HCT116 (cell line): Measurements from ENCODE around the gene ERBB4.

Experiments
- ATF3 ChIP-seq: IDR thresholded peaks from 2 replicates; pipeline ENCODE4 v1.6.1; 2012
- CTCF ChIP-seq, 3 experiments: fragments of 200-600 bp in 1 of 3; sonication (generic) in 1 of 3; IDR thresholded peaks in 2 of 3; conservative IDR thresholded peaks in 1 of 3; 2 replicates each; pipeline ENCODE4 v1.5.1; 2012 to 2017; ENCODE audit warnings: low read depth in 2 of 3, low read length in 2 of 3, antibody characterized with exemption in 1 of 3, borderline replicate concordance in 1 of 3, control low read depth in 1 of 3, mild to moderate bottlenecking in 1 of 3, mixed read lengths in 1 of 3, mixed run types in 1 of 3, moderate library complexity in 1 of 3; ENCODE audit not compliant: insufficient read depth in 1 of 3
- ELF1 ChIP-seq: IDR thresholded peaks from 2 replicates; pipeline ENCODE4 v1.6.1; 2012; ENCODE audit warnings: low read depth, borderline replicate concordance
- EZH2 ChIP-seq: fragments of 200-600 bp; sonication (generic); IDR thresholded peaks from 2 replicates; pipeline ENCODE4 v1.6.1; 2017; ENCODE audit warnings: antibody characterized with exemption, mixed run types
- JUND ChIP-seq: IDR thresholded peaks from 2 replicates; pipeline ENCODE4 v1.6.1; 2012
- MAX ChIP-seq: IDR thresholded peaks from 2 replicates; pipeline ENCODE4 v1.6.1; 2012
- POLR2A ChIP-seq: IDR thresholded peaks from 2 replicates; pipeline ENCODE4 v1.7.0; 2011; ENCODE audit warnings: borderline replicate concordance; ENCODE audit not compliant: insufficient read depth, insufficient read length; ENCODE audit errors: extremely low read depth
- POLR2AphosphoS5 ChIP-seq: IDR thresholded peaks from 2 replicates; pipeline ENCODE4 v1.6.1; 2011; ENCODE audit warnings: mild to moderate bottlenecking, low read depth, low read length, moderate library complexity
- RAD21 ChIP-seq: IDR thresholded peaks from 2 replicates; pipeline ENCODE4 v1.6.1; 2012; ENCODE audit warnings: low read depth, mild to moderate bottlenecking
- REST ChIP-seq: IDR thresholded peaks from 2 replicates; pipeline ENCODE4 v1.6.1; 2012; ENCODE audit warnings: low read depth
- ZBTB33 ChIP-seq: IDR thresholded peaks from 2 replicates; pipeline ENCODE4 v1.6.1; 2011; ENCODE audit warnings: mild to moderate bottlenecking, low read length, moderate library complexity; ENCODE audit not compliant: insufficient replicate concordance; ENCODE audit errors: extremely low read depth
- ZNF274 ChIP-seq: fragments of 200-500 bp; sonication (Bioruptor generic); IDR thresholded peaks from 2 replicates; pipeline ENCODE4 v1.6.1; 2014; ENCODE audit warnings: mild to moderate bottlenecking, low read depth, low read length, inconsistent platforms

- TF ChIP-seq CTCF (IDR thresholded peaks at IDR 0.05 in 2 of 3, conservative IDR thresholded peaks at IDR 0.05 in 1 of 3; ENCODE audit: borderline replicate concordance in 1 of 3, insufficient read depth in 1 of 3, low read depth in 2 of 3, low read length in 2 of 3): no peak
- no peak for TF ChIP-seq POLR2AphosphoS5
- TF ChIP-seq RAD21: no peak
- no peak for TF ChIP-seq POLR2A
- TF ChIP-seq REST: no peak
- no peak for TF ChIP-seq EZH2
- no peak for TF ChIP-seq ZBTB33
- TF ChIP-seq ELF1: no peak
- TF ChIP-seq JUND: no peak
- no peak for TF ChIP-seq ATF3
- TF ChIP-seq ZNF274: no peak
- no peak for TF ChIP-seq MAX
These were observed 6.5 kb downstream of the ERBB4 start for GRCh38 chr2:212532087-212532486.
